Measurements from ENCODE around the gene NPAS3.

Gene NPAS3

DNA sequence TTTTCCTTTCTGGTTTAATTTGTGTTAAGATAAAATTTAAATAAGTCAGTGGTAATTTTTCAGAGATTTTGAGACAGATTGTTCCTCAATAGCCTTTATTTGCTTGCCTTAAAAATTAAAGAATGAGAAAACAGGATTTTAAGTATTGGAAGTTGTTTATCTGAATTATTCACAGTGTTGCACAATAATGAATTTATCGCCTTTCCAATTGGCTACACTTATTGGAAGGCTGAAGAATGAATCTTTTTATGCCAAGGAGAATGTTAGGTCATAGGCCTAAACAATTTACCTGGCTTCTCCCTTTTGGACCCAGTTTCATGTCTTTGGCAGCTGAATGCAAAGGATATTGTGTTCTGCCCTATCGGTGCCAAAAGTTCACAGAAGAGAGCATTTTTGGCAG is 250.2 kb downstream of the NPAS3 start:
- no peak for DNase-seq

DNA sequence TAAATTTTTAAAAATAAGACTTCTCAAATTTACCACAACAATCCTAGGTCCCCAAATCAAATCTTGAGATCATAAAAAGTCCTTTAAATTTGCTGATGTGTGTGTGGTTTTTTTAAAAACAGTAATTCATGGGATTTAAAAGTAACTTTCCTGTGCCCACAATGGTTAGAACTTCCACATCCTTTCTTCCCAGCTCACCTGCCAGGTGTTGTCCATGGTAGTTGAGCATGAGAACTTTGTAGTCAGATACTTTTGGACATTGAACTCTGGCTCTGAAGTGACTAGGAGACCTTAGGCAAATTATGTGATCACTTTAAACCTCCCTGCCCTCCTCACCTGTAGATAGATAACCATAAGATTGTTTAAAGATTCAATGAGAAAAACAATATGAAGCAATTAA is 253.2 kb downstream of the NPAS3 start:
- DNase-seq = no peak

DNA sequence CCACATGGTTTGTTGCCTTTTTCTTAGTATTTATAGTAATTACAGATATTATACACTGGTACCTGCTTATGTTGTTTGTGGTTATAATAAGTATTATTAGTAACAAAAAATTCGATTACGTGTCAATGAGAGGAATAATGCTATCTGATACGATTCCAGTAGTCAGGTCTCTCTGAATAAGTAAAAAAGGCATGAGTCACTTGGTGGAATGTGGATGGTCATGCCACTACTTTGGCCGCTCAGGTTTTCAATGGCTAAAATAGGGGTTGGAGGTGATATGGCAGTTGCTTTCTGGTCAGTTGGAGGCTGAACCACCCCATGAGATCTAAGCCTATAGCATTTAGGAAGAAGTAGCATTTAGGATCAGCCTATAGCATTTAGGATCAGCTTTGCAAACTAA is 255.9 kb downstream of the NPAS3 start:
- DNase-seq = no peak

DNA sequence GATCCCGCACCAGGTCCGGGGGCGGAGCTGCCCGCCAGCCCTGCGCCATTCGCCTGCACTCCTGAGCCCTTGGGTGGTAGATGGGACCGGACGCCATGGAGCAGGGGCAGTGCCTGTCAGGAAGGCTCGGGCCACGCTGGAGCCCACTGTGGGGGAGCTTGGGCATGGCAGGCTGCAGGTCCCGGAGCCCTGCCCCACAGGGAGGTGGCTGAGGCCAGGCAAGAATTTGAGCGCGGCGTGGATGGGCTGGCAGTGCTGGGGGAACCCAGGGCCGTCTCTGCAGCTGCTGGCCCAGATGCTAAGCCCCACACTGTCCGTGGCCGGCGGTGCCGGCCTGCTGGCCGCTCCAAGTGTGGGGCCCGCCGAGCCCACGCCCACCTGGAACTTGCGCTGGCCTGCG is 260.0 kb downstream of the NPAS3 start:
- no peak for DNase-seq

DNA sequence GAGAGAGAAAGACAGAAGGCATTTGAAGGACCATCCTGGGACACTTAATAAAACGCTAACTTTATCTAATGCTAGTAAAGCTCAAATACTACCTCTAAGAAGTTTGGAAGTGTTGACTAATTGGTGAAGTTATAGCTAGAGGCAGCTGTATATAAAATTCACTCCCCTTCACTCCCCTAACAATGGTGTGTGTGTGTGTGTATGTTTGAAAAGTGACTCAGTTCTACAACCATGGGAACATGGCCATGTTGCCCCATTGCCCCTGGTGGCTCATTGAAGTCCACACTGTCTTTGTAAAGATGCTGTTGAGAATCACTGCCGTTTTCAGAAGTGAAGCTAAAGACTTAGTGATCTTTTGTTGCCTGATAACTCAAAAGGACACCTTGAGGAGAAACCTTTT is 262.4 kb downstream of the NPAS3 start:
- no peak for DNase-seq

DNA sequence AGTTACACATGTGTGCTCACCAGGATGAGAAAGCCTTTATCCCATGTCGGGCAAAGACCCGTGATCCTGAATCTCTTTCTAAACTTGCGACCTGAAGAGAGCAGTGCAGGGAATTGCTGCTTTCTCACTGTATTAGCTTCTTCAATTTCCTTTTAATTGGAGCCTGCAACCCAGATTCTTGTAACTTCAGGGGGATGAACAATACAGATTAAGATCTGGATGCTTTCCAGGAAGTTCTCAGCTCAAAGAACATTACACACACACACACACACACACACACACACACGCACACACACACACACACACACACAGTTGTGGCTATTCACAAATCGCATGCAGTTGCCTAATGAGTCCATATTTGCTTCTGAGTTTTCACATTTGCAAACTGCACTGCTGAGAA is 268.3 kb downstream of the NPAS3 start:
- DNase-seq = no peak

DNA sequence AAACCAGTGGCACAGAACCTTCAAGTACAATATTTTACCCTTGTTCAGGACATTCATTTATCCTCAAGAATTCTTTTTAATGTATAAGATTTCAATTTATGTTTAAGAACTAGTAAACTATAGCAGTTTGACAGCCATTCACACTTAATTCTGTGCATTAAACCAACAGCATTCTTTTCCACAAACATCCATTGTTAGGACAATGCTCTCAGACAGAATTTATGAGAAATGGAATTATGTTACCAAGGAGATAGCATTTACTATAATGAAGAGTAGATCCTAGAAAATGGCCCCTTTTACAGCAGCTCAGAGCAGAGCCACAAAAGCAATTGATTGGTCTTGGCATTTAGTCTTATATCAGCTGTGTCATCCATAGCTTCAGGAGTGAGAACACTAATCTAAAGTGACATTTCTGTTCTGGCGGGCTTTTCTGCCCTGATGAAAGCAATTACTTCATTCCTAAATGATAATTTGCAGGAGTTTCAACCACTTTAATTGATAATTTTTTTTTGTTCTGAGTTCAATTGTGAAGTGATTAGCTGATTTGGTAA is 268.9 kb downstream of the NPAS3 start:
- no peak for DNase-seq

DNA sequence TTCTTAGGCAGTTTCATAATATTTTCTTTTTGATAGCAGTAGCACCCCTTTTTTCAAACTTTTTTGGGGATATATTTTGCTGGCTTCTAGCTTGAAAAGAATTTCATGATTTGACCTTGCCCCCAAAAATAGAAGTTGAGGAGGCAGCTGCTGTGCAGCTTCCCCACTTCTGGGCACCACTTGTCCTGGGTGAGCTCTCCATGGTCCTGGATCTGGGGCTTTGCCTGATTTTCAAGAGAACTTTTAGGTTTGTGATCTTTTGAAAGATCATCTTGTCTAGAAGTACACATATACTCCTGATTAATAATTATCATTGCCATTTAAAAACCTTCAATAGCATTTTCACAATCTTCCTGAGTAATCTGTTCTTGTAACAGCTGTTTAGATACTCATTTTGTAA is 271.6 kb downstream of the NPAS3 start:
- DNase-seq = no peak

DNA sequence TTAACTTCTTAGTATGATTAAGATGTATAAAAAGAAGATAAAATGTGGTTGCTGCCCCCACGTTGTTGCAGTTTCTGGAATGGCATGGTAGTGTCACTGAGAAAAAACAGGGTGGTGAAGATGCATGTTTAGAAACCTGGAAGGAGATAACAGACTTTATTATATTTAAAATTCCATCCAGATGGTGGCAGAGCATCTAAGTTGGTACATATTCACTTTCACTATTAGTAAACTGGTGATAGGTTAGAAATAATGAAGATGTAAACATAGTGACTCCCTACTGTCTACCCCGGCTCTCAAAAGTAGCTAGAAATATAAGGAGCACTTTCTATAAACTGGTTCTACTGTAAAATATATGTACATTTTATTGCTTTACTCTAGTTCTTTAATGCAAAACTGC is 279.3 kb downstream of the NPAS3 start:
- no peak for DNase-seq

DNA sequence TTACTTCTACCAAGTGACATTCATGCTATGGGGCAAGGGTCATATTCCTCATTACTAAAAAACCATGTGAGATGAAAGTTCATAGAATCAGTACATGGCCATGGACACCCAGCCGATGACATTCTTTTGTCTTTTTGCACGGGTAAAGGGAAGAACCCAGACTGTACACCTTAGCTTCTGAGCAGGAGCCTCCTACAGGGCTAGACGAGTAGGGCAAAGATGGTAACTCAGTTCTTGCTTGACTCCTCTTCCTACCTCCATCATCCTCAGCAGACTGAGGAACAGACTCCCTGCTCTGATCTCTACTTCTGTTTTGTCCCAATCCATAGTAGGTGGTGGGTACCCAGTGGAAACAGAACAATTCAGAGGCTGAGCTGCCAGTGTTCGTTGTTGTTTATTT is 281.3 kb downstream of the NPAS3 start:
- no peak for DNase-seq

DNA sequence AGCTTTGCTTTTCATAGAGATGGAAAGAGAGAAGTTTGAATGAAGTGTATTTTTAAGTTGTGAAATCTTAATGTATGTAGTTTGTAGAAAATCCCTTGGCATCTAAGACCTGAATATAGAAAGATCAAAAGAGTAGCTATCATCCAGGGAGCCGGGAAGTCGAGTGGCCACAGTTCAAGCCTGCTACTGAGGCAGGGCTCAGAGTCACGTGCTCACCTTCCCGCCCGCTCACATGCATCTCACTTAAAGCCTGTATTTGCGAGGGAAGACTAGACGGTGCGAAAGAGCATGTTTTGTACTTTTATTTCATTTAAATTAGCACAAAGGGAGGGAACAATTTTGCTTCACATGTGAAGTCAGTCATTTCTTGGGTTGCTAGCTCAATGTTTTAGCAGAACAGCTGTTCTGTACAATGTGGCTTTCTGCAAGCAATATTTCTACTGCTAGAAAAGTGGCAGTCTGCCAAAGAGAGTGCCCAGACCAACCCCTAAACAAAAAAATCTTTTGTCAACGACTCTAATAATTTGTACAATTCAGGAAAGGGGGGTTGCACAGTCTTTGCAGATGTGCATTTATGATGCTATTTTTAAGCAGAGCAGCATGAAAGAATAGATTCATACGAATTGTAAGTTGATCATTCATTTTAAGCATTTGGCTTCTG is 290.7 kb downstream of the NPAS3 start:
- no peak for DNase-seq

DNA sequence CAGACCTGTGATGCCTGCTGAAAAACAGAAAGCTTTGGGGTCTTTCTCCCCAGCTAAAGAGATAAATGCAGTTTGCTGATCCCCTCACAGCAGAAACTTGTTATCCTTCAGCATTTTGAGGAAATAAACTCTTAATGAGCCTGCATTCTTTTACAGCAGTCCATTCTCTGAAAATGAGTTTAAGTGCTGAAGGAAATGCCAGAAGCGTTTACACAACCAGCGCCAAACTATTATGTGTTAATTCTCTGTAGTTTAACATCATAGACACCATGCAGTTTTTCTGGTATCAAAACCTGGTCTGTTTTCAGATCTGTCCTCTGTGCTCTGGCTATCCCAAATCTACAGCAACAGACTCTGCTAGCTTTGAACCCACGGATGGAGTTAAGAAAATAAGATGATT is 291.3 kb downstream of the NPAS3 start:
- DNase-seq = no peak

DNA sequence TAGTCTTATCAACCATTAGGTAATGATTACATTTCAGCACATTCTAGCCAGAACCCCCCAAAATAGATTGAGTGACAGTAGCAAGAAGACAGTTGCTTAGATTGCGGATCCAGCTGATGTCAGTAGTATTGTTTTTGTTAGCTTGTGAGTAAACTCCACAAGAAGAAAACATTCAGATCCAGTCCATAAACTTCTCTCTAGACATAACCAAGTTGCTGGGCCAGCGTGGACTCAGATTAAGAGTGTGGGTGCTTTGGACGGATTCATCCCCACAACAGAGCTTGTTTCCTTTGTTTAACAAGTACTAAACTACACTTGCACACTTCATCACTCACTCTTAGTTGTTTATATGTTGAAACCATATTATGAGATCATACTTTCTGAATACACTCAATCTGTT is 293.4 kb downstream of the NPAS3 start:
- no peak for DNase-seq

DNA sequence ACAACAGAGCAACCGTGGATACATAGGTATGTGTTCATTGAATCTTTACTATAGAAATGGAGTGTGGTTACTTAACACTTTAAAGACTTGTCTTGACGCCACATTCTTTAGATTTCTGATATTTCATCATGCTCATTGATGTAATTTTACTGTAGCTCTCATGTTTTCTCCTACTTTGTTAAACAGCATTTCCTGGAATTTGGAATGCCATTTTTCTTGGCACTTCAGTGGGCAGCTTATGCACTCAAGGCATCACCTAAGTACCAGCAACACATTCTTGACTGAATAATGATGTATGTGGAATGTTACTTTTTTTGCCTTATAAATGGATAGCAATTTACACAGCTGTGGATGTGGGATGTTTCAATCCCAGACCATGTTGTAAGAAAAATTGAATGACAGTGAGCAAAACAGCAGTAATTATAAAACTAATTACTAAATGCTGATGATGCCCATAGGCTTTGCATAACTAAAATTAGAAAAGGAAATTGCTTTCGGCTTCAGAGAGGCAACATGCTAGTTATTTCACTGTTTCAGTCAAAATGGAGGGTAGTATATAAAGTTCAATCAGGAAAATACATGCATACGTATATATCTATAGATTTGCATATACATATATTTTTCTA is 298.5 kb downstream of the NPAS3 start:
- no peak for DNase-seq

DNA sequence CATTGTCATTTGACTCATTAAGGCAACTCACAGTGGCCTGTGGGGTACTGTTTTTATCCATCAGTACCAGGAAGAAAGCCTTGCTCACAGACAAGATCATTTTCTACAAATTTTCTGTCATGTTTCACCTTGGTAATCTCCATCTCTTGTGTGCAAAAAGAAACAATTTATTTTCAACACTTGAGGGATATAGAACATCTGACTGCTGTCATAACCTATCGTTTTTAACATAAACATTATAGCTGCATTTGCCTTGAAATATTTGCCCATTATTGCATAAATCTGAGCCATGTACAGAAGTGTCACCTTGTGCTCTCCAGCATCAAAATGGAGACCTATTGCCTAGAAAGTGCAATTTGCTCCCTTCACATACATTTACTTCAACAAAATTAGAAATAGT is 300.8 kb downstream of the NPAS3 start:
- DNase-seq = no peak

DNA sequence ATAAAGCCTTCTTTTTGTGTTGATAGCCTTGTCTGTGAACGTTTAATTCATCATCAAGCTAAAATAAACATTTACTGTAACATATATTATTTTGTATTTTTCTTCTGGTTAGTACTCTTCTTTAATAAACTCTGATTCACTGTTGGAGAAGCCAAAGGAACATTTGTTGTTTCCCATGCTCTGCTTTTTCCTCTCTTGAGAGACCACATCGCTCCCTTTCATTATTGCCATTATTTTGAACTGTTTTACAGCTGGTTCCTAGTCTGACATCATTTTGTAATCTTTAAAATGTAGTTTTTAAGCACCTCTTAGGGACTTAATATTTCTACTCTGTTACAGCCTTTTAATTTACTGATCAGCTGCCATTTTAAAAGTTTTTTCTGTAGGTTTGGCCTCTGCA is 301.8 kb downstream of the NPAS3 start:
- DNase-seq = no peak

DNA sequence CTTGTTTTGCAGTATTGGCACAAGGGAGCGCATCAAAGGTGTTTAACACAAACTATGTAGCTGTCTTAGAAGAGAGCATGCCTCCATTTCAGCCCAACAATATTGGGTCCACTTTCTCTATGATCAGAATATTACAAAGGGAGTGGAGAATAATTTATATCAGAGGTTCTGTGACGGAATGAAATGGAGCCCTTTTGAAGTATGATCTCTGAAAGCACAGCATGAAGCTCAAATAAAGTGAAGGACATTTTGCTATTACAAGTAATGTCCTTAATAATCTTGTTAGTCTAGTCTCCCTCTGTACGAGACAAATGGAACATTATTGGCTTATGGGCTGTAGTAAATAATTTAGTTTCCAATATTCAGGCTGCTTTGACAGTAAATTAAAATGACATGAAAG is 302.7 kb downstream of the NPAS3 start:
- no peak for DNase-seq

DNA sequence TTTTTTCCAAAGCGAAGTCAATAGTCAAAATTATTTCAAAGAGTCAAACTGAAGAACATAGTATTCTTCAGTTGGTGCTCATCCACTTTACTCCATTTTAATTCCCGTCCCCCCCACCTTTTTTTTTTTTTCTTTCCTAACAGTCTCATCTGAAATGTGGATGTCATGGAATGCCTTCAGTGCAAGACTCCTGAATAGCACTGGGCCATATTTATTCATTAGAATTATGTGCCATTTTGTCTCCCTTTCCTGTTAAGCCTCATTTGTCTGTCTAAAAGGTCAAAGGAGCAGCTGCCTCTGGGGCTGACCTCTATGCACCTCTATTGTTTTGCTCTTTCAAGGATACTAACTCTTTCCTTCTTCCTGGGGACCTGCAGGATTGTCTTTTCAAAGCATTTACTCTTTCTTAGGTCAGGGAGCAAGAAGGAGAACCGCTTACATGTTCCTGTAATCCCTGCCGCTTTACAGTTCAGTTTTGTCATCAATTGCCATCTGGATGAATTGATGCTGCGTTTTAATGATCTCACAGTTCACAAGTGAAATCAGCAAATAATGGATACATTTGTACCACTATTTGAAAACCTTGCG is 310.6 kb downstream of the NPAS3 start:
- DNase-seq = no peak

DNA sequence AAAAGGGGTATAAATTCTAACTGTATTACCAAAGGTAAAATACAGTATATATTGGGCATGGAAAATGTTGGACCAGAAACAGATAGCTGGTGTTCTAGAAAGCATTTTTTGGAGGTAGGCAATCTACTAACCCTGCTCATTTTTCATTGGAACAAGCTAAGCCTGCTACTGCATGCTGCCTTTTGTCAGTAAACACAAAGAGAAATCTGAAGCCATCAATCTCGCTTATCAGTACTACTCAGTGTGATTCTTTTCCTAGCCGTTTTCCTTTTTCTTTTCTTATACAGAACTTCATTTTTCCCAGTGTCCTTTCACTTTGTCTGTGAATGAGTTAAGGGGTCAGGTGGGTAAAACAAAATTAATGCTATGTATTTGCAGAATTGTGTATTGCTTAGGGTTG is 312.3 kb downstream of the NPAS3 start:
- DNase-seq = no peak

DNA sequence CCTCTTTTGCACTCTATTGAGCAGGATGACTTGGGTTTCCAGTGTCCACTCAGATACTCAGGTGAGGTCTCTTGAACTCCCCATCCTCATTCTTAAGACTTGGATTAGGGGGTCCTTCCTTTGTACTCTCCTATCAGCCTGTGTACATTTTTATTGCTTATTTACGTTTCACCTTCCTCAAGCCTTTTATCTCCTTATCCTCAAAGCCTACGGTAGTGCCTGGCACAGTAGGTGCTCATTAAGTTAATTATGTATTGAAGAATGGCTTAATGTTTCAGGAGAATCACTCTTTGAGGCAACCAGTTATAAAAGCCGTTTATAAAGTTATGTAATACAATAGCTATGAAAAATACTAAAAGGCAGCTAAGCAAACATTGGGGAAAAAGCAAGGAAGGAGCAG is 315.7 kb downstream of the NPAS3 start:
- no peak for DNase-seq

DNA sequence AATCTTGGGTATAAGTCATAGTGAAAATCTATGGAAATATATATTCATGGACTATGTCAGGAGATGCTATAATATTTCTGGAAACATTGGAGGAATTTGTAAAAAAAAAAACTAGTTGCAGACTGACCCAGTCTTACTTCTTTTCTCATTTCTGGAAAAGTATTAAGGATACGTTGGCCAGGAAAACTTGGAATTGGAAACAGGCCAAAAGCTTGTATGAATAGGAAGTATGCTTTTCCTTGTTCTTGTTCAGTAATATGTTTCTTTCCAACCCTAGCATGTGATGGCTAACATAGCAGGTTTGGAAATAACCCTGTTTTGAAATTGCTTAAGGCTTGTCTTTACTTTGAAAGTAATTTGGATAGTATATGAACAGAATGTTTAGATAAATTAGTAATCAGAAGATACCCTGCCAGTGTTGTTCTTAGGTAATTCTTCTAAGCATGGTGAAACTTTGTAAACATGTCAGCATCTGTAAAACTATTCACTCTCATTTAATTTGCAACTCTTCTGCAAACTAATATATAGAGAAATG is 316.2 kb downstream of the NPAS3 start:
- no peak for DNase-seq

DNA sequence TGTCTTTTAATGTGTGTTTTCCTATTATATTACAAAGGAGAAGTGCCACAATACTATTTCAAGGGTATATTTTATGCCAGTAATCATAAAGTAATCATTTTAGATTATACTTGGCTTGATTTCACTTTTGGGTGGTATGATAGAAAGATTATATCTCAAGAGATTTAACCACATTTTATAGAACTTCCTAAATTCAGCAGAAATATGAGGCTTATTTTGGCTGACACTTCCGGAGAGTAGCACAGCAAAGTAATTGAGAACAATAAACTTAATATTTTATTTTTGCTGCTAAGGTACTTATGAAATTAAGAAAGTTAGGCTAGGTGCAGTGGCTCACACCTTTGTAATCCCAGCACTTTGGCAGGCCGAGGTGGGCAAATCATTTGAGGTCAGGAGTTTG is 319.1 kb downstream of the NPAS3 start:
- DNase-seq = no peak

DNA sequence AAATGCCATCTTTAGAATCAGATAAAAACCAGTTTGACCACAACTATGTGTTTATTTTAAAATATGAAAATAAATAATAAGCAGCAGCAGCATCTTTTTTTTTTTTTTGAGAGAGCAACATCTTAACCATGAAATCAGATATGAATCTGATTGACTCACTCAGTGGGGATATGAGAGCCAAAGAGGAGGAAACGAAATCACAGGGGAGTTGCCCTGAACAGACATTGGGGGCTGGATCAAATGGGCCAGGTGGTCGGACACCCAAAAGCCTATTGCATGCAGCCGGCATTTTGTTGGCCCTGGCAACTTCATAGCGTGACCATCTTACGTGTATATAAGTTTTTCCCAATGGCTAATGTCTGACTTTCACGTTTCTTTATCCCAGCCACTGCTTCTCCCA is 321.1 kb downstream of the NPAS3 start:
- no peak for DNase-seq

DNA sequence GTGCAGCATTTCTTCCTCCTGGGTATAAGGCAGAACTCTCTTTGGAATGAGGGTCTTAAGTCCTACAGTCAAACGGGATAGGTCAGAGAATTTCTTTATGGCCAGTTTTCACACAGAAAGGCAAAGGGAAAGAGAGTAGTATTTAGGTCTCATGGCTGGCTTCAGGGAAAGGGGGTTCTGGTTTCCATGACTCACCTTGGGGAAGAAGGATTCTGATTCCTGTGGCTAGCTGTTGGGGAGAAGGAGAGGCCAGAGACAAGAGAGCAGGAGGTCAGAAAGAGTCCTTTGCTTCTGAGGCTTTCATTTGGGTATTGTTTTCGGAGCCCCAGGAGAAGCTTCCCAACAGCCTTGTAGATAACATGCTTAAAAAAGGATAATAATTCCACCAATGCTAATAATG is 332.5 kb downstream of the NPAS3 start:
- no peak for DNase-seq
